Measurements from ENCODE around the gene IFITM1. TPM values are rescaled to one million over a fixed set of nuclear protein-coding genes. Genes with fewer than 3 reads are reported as not detected.

The IFITM1 gene
- total and polyA plus RNA-seq, 9 of the 15 experiments (the other 6 are each of a cell fraction or from before 2014, with no cell fraction given) = 691 to 5,579 (median 974) TPM

DNA sequence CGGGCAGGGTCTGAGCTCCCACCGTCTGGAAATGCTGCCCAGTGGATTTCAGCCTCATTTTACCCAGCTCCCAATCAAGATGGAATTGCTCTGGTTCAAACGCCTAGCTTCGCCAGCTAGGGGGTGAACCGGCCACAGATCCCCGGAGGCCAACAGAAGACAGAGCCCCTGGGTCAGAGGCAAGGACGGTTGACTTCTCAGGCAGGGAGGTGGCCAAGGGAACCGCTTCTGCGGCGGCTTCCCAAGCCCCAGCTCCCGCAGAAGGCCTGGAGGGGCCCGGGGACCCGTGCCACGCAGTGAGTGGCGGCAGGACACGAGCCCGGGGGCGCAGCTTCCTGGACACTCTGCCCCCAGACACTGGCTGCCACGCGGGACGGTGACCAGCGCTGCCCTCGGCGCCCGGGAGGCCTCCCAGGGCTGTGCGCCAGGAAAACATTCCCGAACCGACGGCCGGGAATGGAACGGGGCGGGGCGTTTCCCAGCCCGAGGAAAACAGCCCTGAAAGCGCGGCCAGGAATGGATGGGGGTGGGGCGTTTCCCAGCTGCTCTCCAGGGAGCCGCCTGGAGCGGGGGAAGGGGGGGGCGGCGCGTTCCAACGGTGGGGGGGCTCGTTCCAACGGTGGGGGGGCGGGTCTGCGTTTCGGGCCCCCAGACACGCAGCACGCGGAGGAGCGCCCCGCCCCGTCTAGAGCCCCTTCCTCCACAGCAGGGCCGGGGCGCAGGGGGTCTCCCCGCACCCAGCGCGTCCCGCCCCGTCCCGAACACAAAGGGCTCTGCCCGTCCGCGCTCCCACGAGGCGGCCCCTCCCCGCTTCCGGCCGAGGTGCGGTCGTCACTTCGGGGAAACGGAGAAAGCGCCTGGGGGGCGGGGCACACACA, 42.0 kb downstream of the IFITM1 start (continued):
- TF ChIP-seq, protein P1, sequence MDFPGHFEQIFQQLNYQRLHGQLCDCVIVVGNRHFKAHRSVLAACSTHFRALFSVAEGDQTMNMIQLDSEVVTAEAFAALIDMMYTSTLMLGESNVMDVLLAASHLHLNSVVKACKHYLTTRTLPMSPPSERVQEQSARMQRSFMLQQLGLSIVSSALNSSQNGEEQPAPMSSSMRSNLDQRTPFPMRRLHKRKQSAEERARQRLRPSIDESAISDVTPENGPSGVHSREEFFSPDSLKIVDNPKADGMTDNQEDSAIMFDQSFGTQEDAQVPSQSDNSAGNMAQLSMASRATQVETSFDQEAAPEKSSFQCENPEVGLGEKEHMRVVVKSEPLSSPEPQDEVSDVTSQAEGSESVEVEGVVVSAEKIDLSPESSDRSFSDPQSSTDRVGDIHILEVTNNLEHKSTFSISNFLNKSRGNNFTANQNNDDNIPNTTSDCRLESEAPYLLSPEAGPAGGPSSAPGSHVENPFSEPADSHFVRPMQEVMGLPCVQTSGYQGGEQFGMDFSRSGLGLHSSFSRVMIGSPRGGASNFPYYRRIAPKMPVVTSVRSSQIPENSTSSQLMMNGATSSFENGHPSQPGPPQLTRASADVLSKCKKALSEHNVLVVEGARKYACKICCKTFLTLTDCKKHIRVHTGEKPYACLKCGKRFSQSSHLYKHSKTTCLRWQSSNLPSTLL (IDR thresholded peaks at IDR 0.05) = no peak
- TF ChIP-seq RBM17 (IDR thresholded peaks at IDR 0.05; ENCODE audit: borderline replicate concordance, low read depth, low read length) = no peak
- 0 out of 2 replicates have a peak, but pooled peaks have one; percentile 11 for TF ChIP-seq EGR1 (conservative IDR thresholded peaks at IDR 0.05)

DNA sequence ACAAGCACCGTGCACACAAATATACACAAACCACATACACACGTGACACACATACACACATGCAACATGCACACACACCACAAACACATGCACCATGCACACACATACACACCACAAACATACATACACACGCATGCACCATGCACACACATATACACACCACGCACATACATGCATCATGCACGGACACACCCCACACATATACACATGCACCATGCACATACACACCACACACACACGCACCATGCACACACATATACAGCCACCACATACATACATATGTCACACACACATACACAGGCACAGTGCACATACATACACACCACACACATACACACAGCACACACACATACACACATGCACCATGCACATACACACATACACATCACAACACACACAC, 42.8 kb downstream of the IFITM1 start:
- Histone ChIP-seq H3K4me2 (ENCODE audit: insufficient read depth, low read length) (no peak overlapping the region), H3K36me3 (ENCODE audit: control insufficient read depth, insufficient read depth, low read length) (no peaks in the 10 kb centered on the region; the same call in 2 of the 3 replicates), H3K27me3 (ENCODE audit: control insufficient read depth in 2 of 2, insufficient read depth in 2 of 2, low read length in 2 of 2) (no peaks in the 10 kb centered on the region; a peak in 1 of 5 replicates), H3K9ac (ENCODE audit: insufficient read depth in 1 of 2, low read depth in 2 of 2, low read length in 2 of 2) (no peak overlapping the region; a peak in 1 of 4 replicates), H3K79me2 (ENCODE audit: control insufficient read depth, insufficient read depth, low read length) (peaks cover 8% of the 10 kb centered on the region; the same call in 1 of the 3 replicates), H3K4me1 (replicated peaks in 1 of 2; ENCODE audit: control insufficient read depth in 2 of 2, insufficient read depth in 2 of 2, low read length in 2 of 2) (peaks cover 37 to 61% of the 10 kb centered on the region in 2 experiments), H4K20me1 (replicated peaks; ENCODE audit: control insufficient read depth, insufficient read depth, low read length) (no peaks in the 10 kb centered on the region), H3K9me3 (replicated peaks; ENCODE audit: control insufficient read depth, insufficient read depth, low read depth, low read length) (peaks cover 13% of the 10 kb centered on the region), H2AFZ (ENCODE audit: low read depth, low read length) (no peak overlapping the region), H3K4me3 (no peak overlapping the region), H3K27ac (ENCODE audit: extremely low read depth, low read depth, low read length) (no peak overlapping the region), H3K9me1 (ENCODE audit: control insufficient read depth, insufficient read depth, low read length) (peaks cover 2% of the 10 kb centered on the region)
- ChIA-PET POLR2A (interaction anchor here (0.6 to 1.7 kb wide), 2 partner anchors 9 to 149 kb away, joined by 3 to 8 read pairs; partner anchors contain the start of genes BET1L and RIC8A), CTCF (ENCODE audit: low intra/inter-chr PET ratio) (interaction anchor here (1.0 kb wide), 1 partner anchor 106 kb away, joined by 3 read pairs; no protein-coding TSS in a partner anchor)
- FAIRE-seq (no peak), DNase-seq (ENCODE audit: extremely low read depth in 1 of 4, low spot score in 3 of 4) (no peak), ATAC-seq (no peak)
- intact Hi-C loops (cut with micrococcal nuclease) (no loop called here), in situ Hi-C loops (cut with MboI) (loop anchor here (5.0 kb wide), 1 partner anchor 104 kb away; no protein-coding TSS in a partner anchor)
- BruUV-seq (replicated peaks) = no TSS peak
- whole genome bisulfite sequencing (ENCODE audit: insufficient coverage, low coverage, missing lambda C conversion rate) = 48% methylated on average over 5 of the region's 6 CpGs
- TF ChIP-seq ELF1 (tag; IDR thresholded peaks at IDR 0.05) (0 out of 2 replicates have a peak, but pooled peaks have one; percentile 18), HNRNPH1 (optimal IDR thresholded peaks at IDR 0.05; ENCODE audit: low read depth, low read length) (no peak), SRF (CRISPR knock-in tag; IDR thresholded peaks at IDR 0.05) (no peak), LEF1 (IDR thresholded peaks at IDR 0.05) (no peak), NFRKB (IDR thresholded peaks at IDR 0.05; ENCODE audit: low read depth) (0 out of 2 replicates have a peak, but pooled peaks have one; percentile 40), KDM1A (IDR thresholded peaks at IDR 0.05) (0 out of 4 replicates have a peak, but pooled peaks of 1 of the 2 experiments have one; percentile 10), ARHGAP35 (IDR thresholded peaks at IDR 0.05; ENCODE audit: partially characterized antibody) (peak; percentile 55)
- TF ChIP-seq, protein P2, sequence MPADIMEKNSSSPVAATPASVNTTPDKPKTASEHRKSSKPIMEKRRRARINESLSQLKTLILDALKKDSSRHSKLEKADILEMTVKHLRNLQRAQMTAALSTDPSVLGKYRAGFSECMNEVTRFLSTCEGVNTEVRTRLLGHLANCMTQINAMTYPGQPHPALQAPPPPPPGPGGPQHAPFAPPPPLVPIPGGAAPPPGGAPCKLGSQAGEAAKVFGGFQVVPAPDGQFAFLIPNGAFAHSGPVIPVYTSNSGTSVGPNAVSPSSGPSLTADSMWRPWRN (IDR thresholded peaks at IDR 0.05; ENCODE audit: low read depth) = no peak

All from K562 (cell line).